ENCODE data around the gene WBP11. TPM values are rescaled to one million over a fixed set of nuclear protein-coding genes. Genes with fewer than 3 reads are reported as not detected.

The WBP11 gene
- total and polyA plus RNA-seq, 9 of the 15 experiments (the other 6 are each of a cell fraction or from before 2014, with no cell fraction given), result 7.7 to 60.8 (median 24.6) TPM

DNA sequence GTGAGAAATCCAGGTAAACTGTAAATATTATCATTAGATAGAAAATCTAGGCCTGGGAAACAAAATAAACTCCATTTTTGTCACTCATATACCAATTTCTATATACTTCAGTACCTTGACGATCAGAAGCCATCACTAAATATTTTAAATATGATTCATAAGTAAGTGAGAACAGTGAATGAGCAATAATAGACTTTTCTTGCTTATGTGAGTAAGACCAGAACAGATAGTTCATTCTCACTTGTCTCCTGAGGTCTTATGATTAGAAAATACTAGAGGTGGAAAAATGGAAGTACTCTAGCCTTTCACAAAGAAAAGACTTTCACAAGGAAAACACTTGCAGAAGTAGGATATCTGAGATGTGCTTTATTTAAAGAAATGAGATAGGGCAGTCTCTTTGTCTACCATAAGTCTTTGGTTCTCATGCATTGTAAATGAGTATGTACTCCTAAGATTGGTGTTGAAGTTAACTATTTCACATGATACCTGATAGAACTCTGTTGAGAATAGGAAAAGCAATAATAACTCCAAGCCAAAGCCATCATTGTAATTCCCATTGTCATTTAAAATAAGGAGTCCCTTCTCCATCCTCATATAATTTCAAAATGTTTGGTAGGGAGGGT is 20.8 kb upstream of the WBP11 start (continued):
- TF ChIP-seq, protein P1, sequence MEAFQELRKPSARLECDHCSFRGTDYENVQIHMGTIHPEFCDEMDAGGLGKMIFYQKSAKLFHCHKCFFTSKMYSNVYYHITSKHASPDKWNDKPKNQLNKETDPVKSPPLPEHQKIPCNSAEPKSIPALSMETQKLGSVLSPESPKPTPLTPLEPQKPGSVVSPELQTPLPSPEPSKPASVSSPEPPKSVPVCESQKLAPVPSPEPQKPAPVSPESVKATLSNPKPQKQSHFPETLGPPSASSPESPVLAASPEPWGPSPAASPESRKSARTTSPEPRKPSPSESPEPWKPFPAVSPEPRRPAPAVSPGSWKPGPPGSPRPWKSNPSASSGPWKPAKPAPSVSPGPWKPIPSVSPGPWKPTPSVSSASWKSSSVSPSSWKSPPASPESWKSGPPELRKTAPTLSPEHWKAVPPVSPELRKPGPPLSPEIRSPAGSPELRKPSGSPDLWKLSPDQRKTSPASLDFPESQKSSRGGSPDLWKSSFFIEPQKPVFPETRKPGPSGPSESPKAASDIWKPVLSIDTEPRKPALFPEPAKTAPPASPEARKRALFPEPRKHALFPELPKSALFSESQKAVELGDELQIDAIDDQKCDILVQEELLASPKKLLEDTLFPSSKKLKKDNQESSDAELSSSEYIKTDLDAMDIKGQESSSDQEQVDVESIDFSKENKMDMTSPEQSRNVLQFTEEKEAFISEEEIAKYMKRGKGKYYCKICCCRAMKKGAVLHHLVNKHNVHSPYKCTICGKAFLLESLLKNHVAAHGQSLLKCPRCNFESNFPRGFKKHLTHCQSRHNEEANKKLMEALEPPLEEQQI (IDR thresholded peaks at IDR 0.05), result no peak
- no peak for TF ChIP-seq ZNF449 (CRISPR knock-in tag; IDR thresholded peaks at IDR 0.05)
- no peak for TF ChIP-seq ARID2 (IDR thresholded peaks at IDR 0.05)
- TF ChIP-seq, protein P2, sequence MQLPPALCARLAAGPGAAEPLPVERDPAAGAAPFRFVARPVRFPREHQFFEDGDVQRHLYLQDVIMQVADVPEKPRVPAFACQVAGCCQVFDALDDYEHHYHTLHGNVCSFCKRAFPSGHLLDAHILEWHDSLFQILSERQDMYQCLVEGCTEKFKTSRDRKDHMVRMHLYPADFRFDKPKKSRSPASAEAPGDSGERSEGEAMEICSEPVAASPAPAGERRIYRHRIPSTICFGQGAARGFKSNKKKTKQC (CRISPR knock-in tag; IDR thresholded peaks at IDR 0.05), result no peak
- TF ChIP-seq, protein P3, sequence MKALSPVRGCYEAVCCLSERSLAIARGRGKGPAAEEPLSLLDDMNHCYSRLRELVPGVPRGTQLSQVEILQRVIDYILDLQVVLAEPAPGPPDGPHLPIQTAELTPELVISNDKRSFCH (CRISPR knock-in tag; IDR thresholded peaks at IDR 0.05), result no peak
- TF ChIP-seq, protein P3 (tag; IDR thresholded peaks at IDR 0.05), result no peak
- TF ChIP-seq, protein P4, sequence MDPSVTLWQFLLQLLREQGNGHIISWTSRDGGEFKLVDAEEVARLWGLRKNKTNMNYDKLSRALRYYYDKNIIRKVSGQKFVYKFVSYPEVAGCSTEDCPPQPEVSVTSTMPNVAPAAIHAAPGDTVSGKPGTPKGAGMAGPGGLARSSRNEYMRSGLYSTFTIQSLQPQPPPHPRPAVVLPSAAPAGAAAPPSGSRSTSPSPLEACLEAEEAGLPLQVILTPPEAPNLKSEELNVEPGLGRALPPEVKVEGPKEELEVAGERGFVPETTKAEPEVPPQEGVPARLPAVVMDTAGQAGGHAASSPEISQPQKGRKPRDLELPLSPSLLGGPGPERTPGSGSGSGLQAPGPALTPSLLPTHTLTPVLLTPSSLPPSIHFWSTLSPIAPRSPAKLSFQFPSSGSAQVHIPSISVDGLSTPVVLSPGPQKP (CRISPR knock-in tag; IDR thresholded peaks at IDR 0.05), result no peak
- TF ChIP-seq, protein P5, sequence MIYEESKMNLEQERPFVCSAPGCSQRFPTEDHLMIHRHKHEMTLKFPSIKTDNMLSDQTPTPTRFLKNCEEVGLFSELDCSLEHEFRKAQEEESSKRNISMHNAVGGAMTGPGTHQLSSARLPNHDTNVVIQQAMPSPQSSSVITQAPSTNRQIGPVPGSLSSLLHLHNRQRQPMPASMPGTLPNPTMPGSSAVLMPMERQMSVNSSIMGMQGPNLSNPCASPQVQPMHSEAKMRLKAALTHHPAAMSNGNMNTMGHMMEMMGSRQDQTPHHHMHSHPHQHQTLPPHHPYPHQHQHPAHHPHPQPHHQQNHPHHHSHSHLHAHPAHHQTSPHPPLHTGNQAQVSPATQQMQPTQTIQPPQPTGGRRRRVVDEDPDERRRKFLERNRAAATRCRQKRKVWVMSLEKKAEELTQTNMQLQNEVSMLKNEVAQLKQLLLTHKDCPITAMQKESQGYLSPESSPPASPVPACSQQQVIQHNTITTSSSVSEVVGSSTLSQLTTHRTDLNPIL (CRISPR knock-in tag; IDR thresholded peaks at IDR 0.05), result no peak
- no peak for TF ChIP-seq RHOXF2B (CRISPR knock-in tag; conservative IDR thresholded peaks at IDR 0.05)
- no peak for TF ChIP-seq ZBTB33 (CRISPR knock-in tag; IDR thresholded peaks at IDR 0.05)
- no peak for TF ChIP-seq HNRNPH1 (optimal IDR thresholded peaks at IDR 0.05; ENCODE audit: low read depth, low read length)
- no peak for TF ChIP-seq MED1 (CRISPR knock-in tag; IDR thresholded peaks at IDR 0.05; ENCODE audit: borderline replicate concordance)
- no peak for TF ChIP-seq KDM1A (IDR thresholded peaks at IDR 0.05)
